ENCODE data around the gene LMNA. TPM values are rescaled to one million over a fixed set of nuclear protein-coding genes. Genes with fewer than 3 reads are reported as not detected.

LMNA gene
- polyA plus RNA-seq, 1 of the 3 experiments (the other 2 are of a cell fraction), result 983 TPM

DNA sequence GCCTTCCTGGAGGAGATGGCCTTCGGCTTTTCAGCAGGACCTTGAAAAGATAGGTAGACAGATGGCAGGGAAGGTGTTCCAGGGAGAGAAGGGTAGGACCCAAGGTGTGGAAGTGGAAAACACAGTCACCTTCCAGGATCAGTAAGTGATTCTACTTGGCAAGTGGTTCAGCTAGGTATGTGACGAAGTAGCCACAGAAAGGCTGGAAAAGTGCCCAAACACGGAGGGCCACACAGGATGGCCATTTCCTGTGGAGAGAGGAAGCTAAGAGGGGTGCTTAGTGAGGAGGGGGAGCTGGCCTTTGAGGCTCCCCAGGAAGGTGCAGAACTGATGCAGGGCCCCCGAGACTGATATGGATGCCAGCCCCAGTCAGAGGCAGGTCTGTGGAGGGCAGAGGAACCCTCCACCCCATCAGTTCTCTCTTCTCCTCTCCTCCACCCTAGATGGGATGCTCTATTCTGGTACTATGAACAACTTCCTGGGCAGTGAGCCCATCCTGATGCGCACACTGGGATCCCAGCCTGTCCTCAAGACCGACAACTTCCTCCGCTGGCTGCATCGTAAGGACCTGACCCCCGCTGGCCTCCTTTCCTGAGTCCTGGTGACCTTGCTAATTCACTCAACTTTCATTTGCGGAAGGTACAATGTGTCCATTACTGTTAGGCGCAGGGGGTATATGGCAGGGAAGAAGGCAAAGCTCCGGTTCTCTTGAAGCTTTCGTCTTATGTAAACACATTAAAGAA is 45.7 kb downstream of the LMNA start:
- Histone ChIP-seq H3K4me1 (ENCODE audit: control insufficient read depth in 1 of 2, insufficient read depth in 2 of 2, low read depth in 1 of 2, low read length in 1 of 2) (peaks cover 3 to 18% of the 10 kb centered on the region in 2 experiments; a peak in 2 of 4 replicates), H3K36me3 (replicated peaks in 1 of 2; ENCODE audit: control insufficient read depth in 1 of 2, insufficient read depth in 2 of 2, low read length in 1 of 2) (no peaks in the 10 kb centered on the region), H3K27me3 (ENCODE audit: insufficient read depth) (no peaks in the 10 kb centered on the region), H2AFZ (ENCODE audit: low read depth) (peak overlapping the region; percentile 86), H3K9me3 (no peaks in the 10 kb centered on the region), H3K27ac (ENCODE audit: low read depth in 2 of 2, low read length in 1 of 2) (no peak overlapping the region), H3K9me2 (no peaks in the 10 kb centered on the region), H4K20me1 (ENCODE audit: insufficient read depth) (no peaks in the 10 kb centered on the region), H3K4me2 (peak overlapping the region; percentile 61), H3K4me3 (ENCODE audit: low read depth in 2 of 2, low read length in 1 of 2) (peak overlapping the region in 1 of 2 experiments; percentile 35; a peak in 2 of 4 replicates), H3K79me2 (ENCODE audit: insufficient read depth) (no peaks in the 10 kb centered on the region), H3F3A (replicated peaks; ENCODE audit: insufficient read depth) (no peaks in the 10 kb centered on the region), H3K9ac (no peak overlapping the region)
- no peak for TF ChIP-seq SMC3 (IDR thresholded peaks at IDR 0.05; ENCODE audit: low read depth, low read length)
- no peak for TF ChIP-seq SIN3A (IDR thresholded peaks at IDR 0.05; ENCODE audit: borderline replicate concordance, low read depth, low read length)
- TF ChIP-seq RCOR1 (IDR thresholded peaks at IDR 0.05; ENCODE audit: low read length), result no peak
- no peak for TF ChIP-seq CHD2 (IDR thresholded peaks at IDR 0.05; ENCODE audit: low read length, partially characterized antibody)
- TF ChIP-seq, protein P1, sequence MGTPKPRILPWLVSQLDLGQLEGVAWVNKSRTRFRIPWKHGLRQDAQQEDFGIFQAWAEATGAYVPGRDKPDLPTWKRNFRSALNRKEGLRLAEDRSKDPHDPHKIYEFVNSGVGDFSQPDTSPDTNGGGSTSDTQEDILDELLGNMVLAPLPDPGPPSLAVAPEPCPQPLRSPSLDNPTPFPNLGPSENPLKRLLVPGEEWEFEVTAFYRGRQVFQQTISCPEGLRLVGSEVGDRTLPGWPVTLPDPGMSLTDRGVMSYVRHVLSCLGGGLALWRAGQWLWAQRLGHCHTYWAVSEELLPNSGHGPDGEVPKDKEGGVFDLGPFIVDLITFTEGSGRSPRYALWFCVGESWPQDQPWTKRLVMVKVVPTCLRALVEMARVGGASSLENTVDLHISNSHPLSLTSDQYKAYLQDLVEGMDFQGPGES (IDR thresholded peaks at IDR 0.05; ENCODE audit: low read depth, low read length), result no peak
- no peak for TF ChIP-seq RAD21 (IDR thresholded peaks at IDR 0.05; ENCODE audit: low read length)
- no peak for TF ChIP-seq ZBTB33 (IDR thresholded peaks at IDR 0.05; ENCODE audit: borderline replicate concordance, low read depth)
- no peak for TF ChIP-seq NRF1 (IDR thresholded peaks at IDR 0.05; ENCODE audit: low read depth, low read length)
- TF ChIP-seq RXRA (IDR thresholded peaks at IDR 0.05; ENCODE audit: borderline replicate concordance, low read depth), result no peak
- TF ChIP-seq MAX (IDR thresholded peaks at IDR 0.05; ENCODE audit: low read depth), result no peak
- TF ChIP-seq FOXM1 (IDR thresholded peaks at IDR 0.05; ENCODE audit: low read depth), result no peak
- ChIA-PET CTCF (interaction anchor here (0.6 to 2.8 kb wide), 9 partner anchors 13 to 94 kb away, joined by 3 to 9 read pairs (median 4); no protein-coding TSS in a partner anchor), POLR2A (interaction anchor here (0.6 kb wide), 1 partner anchor 10 kb away, joined by 3 read pairs; no protein-coding TSS in a partner anchor)
- 83% methylated on average over 10 of the region's 13 CpGs for WGBS (ENCODE audit: low lambda C conversion rate)
- DNase-seq, result no peak

- no peak overlapping the region for H3K9ac ChIP-seq
- DNase-seq, result peak; percentile 98
- ChIA-PET POLR2A (interaction anchor here (0.6 to 1.0 kb wide), 2 partner anchors 10 to 33 kb away, joined by 3 read pairs; partner anchors contain the start of gene SLC25A44), CTCF (interaction anchor here (0.6 to 2.8 kb wide), 8 partner anchors 13 to 225 kb away, joined by 3 to 9 read pairs (median 4); no protein-coding TSS in a partner anchor)
- TF ChIP-seq FOSL2 (IDR thresholded peaks at IDR 0.05; ENCODE audit: borderline replicate concordance, low read depth), result no peak
- TF ChIP-seq POLR2AphosphoS5 (IDR thresholded peaks at IDR 0.05; ENCODE audit: low read depth, low read length), result peak; percentile 47; the same call in 1 of the 2 replicates
- H3K4me3 ChIP-seq (ENCODE audit: low read depth in 2 of 2, low read length in 1 of 2), result peak overlapping the region in 1 of 2 experiments; percentile 35; a peak in 2 of 4 replicates
- 14% methylated on average over 15 of the region's 22 CpGs for WGBS (ENCODE audit: low lambda C conversion rate)
- H3K9me3 ChIP-seq, result no peaks in the 10 kb centered on the region
- H4K20me1 ChIP-seq (ENCODE audit: insufficient read depth), result no peaks in the 10 kb centered on the region
- H3K27ac ChIP-seq (ENCODE audit: low read depth in 2 of 2, low read length in 1 of 2), result no peak overlapping the region; a peak in 1 of 4 replicates
- H3K4me1 ChIP-seq (ENCODE audit: control insufficient read depth in 1 of 2, insufficient read depth in 2 of 2, low read depth in 1 of 2, low read length in 1 of 2), result peaks cover 3 to 18% of the 10 kb centered on the region in 2 experiments; a peak in 2 of 4 replicates
- H3K36me3 ChIP-seq (replicated peaks in 1 of 2; ENCODE audit: control insufficient read depth in 1 of 2, insufficient read depth in 2 of 2, low read length in 1 of 2), result no peaks in the 10 kb centered on the region
- H3F3A ChIP-seq (replicated peaks; ENCODE audit: insufficient read depth), result no peaks in the 10 kb centered on the region
- no peaks in the 10 kb centered on the region for H3K79me2 ChIP-seq (ENCODE audit: insufficient read depth)
- H2AFZ ChIP-seq (ENCODE audit: low read depth), result peak overlapping the region; percentile 86
- no peaks in the 10 kb centered on the region for H3K27me3 ChIP-seq (ENCODE audit: insufficient read depth)
- peak overlapping the region; percentile 61 for H3K4me2 ChIP-seq
- H3K9me2 ChIP-seq, result no peaks in the 10 kb centered on the region
Observed at GRCh38 chr1:156160743-156161171, 46.2 kb downstream of the LMNA start.

Measured in SK-N-SH (cell line).